Stimulated activated CD4-positive, alpha-beta T cell treated with anti-CD3 and anti-CD28 coated beads, Interleukin-2, amount 100 ng/mL, for 24 hours (primary cell): Measurements from ENCODE around the gene CHCHD1.
A peak's percentile ranks its signal among the peaks of the same experiment; 100 is the strongest.
"Not testable (repeated sequence)": the region's sequence is repeated elsewhere in the genome, so short reads cannot be mapped to it uniquely, and the experiment has no call there.

Source experiments
- DNase-seq, 2 donors: peaks; one replicate each; pipeline ENCODE4 v3.0.0-alpha.2; 2020

The CHCHD1 gene

DNA sequence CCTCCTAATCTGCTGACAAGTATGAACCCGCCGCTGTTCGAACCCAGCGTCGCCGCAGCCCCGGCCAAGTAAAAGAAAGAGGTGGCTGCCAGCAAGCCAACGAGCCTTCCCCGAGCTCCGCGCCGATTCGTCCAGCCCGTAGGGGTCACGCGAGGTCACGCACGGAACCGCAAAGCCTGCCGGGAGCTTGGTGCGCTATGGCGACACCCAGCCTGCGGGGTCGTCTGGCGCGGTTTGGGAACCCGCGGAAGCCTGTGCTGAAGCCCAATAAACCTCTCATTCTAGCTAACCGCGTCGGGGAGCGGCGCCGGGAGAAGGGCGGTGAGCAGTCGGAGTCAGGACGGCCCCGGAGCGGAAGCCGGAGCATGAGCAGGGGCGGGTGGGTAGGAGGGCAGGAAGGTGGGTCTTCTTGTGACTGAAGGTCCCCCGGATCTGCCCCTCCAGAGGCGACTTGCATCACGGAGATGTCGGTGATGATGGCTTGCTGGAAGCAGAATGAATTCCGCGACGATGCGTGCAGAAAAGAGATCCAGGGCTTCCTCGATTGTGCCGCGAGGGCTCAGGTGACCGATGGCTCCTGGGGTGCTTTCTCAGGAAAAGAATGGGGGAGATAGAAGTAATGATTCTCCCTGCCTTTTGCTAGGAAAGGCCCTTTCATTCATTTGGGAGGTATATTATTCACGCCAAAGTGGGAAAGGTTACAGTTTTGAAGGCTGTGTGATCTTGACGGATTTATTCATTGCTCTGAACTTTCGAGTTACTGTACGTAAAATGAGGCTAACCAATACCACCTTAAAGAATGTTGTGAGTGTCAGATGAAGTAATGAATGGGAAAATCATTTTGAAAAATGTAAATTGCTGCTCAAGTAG lies at the start of gene CHCHD1:
Gene CHCHD1, plus strand, starts transcription at position 170 of the 870 bp plus-strand sequence. Its CDS starts 28 bp downstream, at position 198.
- peak; percentile 94 for DNase-seq

DNA sequence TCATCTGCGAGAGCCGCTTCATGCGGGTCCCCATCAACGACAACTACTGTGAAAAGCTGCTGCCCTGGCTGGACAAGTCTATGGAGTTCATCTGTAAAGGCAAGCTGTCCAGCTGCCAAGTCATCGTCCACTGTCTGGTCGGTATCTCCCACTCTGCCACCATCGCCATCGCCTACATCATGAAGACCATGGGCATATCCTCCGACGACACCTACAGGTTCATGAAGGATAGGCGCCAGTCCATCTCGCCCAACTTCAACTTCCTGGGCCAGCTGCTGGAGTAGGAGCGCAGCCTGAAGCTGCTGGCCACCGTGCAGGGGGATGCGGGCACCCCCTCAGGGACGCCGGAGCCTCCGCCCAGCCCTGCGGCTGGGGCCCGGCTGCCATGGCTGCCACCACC lies 49.4 kb upstream of the CHCHD1 start:
- no peak for DNase-seq

DNA sequence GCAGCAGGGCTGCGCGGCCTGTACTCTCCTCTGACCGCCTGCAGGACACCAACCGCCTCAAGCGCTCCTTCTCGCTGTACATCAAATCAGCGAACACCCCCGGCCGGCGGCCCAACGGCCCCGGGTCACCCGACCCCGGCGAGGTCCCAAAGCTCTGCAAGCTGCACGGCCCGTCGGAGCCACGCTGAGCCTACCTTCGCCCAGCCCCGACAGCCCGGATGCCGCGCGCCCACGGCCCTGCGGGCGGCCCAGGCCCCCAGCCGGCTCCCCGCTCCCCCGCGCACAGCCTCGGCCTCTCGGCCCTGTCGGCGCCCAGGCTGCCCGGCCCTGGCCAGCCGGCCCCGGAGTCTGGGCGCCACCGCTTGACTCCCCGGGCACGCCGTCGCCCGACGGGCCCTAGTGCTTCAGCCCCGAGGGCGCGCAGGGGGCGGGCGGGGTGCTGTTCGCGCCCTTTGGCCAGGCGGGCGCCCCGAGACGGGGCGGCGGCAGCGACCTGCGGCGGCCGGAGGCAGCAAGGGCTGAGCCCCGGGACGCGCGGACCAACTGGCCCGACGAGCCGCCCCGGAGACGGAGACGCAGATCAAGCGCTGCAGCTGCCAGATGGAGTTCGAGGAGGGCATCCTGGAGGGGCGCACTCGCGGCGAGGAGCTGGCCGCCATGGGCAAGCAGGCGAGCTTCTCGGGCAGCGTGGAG lies 48.8 kb upstream of the CHCHD1 start:
- no peak for DNase-seq

DNA sequence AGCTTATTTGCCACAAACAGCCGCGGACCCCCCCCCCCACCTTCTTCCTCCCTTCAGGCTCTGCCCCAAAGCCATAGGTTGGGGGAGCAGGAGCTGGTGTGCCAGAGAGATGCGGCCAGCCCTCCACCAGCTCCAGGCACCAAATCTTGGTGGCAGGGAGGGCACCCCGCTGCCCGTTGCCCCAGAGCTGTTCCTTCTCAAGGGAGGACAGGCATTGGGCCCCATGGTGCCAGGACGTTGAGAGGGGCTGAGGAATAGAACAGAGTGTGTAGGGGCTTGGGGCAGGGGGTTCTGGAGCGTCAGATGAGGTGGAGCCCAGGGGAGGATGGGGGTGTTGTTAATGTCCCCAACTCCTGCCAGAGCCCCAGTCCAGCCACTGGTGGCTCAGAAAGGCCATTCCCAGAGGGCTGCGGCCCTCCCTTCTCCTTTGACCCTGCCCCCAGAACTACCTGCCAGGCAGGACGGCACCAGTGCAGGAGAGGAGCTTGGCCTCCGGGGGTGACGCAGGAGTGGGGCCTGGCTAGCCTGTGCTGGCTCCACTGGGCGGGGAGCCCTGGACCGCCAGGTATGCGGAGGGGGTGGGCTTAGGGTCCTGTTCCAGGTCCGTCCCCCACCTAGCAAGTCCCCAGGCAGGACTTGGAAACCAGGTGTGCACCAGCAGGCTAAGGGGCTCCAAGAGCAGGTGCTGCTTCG lies 47.7 kb upstream of the CHCHD1 start:
- no peak for DNase-seq

- no peak for DNase-seq
Observed at GRCh38 chr10:73734796-73735305, 47.0 kb upstream of the CHCHD1 start.

DNA sequence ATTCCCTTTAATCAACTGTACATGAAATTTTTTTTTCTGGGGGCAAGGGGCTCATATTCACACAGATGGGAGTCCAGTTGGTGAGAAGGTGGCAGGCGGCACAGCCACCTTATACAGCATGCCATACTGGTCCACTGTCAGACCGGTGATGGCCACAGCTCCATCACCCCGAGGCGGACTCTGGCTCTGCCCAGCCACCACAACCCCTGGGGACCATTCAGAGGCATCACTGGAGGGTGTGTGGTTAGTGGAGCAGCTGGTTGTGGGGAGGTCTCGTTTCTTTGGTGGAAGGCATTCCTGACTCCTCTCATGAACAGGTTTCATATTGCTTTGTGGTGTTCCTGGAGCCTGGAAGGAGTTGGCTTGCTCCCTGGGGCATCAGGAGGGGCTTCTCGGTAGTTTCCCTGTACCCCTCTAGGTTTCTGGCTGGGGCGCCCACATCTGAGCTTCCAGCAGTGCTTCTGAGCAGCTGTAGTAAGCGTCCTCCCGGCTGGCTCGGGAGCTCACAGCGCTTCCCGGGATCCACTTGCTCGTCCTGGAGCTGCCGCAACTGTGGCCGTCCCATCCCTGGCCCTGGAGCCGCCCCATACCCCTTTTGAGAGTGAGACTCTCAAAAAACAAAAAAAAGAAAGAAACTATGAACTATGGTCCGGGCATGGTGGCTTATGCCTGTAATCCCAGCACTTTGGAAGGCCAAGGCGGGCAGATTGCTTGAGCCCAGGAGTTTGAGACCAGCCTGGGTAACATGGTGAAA lies 41.2 kb upstream of the CHCHD1 start:
- not testable (repeated sequence) for DNase-seq

DNA sequence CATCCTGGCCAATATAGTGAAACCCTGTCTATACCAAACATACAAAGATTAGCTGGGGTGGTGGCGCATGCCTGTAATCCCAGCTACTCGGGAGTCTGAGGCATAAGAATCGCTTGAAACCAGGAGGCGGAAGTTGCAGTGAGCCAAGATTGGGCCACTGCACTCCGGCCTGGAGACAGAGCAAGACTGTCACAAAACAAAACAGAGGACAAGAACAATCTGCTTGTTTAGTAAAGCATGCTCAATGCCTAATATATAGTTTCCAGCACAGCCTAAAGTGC lies 39.5 kb upstream of the CHCHD1 start:
- DNase-seq = no peak

DNA sequence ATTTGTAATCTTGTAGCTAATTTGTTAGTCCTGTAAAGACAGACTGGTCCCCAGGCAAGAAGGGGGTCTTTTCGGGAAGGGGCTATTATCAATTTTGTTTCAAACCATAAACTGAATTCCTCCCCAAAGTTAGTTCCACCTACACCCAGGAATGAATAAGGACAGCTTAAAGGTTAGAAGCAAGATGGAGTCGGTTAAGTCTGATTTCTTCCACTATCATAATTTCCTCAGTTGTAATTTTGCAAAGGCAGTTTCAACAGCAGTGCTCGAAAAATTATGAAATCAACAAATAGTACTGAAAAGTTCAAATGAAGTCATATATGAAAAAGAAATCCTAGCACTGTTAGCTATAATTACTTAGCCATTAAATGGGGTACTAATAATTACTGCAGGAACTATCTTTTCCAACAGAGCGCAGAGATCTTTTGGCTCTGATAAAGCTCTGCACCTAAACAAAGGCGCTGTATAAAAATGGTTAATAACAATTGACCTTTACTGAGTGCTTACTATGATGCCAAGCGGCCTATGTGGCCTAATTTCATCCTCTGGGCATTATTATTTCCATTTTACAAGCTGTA lies 38.4 kb upstream of the CHCHD1 start:
- no peak for DNase-seq

DNA sequence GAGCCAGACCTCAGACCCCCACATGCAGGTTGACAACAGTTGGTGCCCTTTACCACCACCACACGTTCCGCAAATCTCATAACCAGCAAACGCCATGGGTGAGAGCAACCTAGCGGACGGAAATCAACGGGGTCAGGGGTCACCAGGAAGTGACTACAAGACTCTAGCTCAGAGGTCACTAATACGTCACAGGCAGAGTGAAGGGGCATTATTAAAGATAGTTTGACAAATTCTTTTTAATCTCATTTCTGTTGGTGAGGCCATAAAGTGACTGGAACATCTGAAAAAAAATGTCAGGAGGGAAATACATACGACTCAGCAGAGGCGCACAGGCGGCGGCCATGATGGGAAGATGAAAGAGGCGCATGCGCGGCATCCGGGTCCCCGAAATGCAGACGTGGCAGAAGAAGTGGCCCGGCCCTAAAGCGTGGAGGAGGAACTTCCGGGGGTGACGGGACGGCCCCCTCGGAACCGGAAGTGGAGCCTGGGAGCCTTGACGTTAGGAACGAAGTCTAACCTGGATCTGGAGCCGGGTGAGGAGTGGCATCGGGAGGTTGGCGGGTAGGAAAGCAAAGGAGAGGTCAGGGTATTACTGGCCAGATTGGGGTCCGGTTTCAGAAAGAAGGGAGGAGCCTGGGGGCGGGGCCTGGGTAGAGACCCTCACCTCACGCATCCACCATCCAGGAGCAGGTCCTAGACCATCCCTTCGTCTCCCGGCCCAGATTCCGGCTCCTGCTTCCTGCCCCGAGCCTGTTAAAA lies 37.8 kb upstream of the CHCHD1 start, which contains the start of gene SEC24C:
Gene SEC24C, plus strand, starts transcription at position 468 of the 759 bp plus-strand sequence. CDS start 2,461 bp downstream, outside the sequence.
- peak; percentile 93 to 95 for DNase-seq

- peak; percentile 74 to 75 for DNase-seq
Observed at GRCh38 chr10:73744664-73744975, 37.2 kb upstream of the CHCHD1 start.

DNA sequence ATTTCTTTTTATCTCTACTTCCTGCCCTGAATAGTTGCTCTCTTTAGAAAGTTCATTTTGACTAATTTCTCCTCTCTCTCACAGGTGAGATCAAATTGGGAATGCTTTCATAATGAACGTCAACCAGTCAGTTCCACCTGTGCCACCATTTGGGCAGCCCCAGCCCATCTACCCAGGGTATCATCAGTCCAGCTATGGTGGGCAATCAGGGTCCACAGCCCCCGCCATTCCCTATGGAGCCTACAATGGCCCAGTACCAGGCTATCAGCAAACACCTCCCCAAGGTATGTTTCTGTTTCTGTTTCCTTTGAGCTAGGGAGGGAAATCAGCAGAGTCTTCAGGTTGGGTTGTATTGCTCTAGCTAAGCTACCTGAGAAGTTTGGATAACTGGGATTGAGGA lies 35.1 kb upstream of the CHCHD1 start:
- no peak for DNase-seq

DNA sequence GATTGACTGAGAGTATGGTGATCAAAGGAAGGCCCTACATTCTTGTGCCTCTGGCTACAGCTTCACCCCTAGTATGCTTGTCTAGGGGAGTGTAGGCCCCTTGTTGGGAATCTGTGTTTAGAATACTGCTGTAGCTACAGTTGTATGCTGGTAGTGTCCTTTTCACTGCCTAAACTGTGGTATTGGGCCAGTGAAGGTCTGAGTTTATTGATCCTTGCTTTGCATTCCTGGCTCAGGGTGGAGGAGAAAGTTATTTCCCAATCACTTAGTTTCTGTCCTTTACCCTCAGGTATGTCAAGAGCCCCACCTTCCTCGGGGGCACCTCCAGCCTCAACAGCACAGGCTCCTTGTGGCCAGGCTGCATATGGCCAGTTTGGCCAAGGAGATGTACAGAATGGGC lies 31.0 kb upstream of the CHCHD1 start:
- no peak for DNase-seq

DNA sequence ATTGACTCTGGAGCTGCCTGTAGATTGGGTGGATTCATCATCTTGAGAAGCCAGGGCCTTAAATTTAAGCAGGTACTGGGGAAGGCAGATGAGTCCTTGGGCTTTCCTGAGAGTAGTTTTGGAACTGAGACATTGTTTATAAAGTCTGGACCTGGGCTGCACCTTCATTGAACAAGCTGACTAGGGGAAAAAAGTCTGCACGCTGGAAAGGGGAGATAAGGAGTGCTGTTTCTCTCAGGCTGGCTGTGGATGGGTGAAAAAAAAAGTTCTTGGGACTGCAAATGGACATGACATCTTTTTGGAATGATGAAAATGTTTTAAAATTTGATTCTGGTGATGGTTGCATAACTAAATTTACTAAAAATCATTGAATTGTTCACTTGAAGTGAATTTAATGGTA lies 25.7 kb upstream of the CHCHD1 start:
- no peak for DNase-seq

GRCh38 chr10:73758704-73759511 lies 22.9 kb upstream of the CHCHD1 start:
- DNase-seq = no peak

DNA sequence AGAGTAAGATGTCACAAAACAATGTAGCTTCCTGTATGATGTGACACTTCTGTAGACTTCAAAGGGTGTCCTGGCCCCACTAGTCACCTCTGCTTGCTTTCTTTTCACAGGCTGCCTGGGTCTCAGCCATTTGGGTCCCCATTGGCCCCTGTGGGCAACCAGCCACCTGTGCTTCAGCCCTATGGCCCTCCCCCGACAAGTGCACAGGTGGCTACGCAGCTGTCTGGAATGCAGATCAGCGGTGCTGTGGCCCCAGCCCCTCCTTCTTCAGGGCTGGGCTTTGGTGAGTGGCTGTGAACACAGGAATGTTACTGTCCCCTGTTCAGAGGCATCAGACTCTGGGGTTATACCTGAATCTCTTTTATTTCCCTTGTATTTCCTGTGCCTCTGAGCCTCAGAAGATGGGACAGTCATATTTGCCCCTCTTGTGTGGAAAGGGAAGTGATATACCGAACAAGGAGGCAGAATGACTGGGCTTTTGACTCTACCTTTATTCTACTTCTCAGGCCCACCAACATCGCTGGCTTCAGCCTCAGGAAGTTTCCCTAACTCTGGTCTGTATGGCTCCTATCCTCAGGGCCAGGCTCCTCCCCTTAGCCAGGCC lies 22.2 kb upstream of the CHCHD1 start:
- no peak for DNase-seq

- no peak for DNase-seq
Observed at GRCh38 chr10:73761781-73762180, 20.1 kb upstream of the CHCHD1 start.

DNA sequence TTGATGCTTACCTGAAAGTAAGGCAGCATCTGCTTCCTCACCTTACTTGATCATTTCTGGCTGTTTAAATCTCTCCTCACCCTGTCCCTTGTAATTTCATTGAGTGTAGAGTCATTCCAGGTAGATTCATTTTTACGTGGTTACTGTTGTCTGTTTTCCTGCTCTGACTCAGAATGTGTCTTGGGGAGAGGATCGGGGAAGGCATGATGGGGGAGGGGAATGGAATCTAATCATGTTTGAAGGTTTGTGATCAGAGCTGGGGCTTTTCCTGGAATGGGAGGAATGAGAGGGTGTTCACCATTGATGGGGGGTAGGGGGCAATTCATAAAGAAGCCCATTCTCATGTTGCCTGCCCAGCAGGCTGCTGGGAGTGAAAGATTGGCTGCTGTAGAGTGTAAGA lies 18.9 kb upstream of the CHCHD1 start:
- DNase-seq = no peak

GRCh38 chr10:73763343-73763742 lies 18.5 kb upstream of the CHCHD1 start:
- DNase-seq = no peak

GRCh38 chr10:73765066-73765465 lies 16.8 kb upstream of the CHCHD1 start:
- no peak for DNase-seq

DNA sequence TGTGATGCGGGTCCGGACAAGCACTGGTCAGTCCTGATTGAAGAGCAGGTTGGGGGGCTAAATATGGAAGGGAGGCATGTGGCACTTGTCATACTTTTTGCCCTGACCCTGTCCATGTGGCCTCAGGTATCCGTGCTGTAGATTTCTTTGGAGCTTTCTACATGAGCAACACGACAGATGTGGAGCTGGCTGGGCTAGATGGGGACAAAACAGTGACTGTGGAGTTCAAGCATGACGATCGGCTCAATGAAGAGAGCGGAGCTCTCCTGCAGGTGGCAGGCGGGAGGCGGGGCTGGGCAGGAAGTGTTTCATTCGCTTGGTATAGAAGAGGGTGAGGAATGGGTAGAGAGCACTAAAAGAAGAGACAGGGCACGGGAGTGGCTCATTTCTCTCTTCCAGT lies 13.0 kb upstream of the CHCHD1 start:
- DNase-seq = peak; percentile 61 to 67
